Kidney tubule cell (primary cell): ENCODE measurements around the gene CORO1A.
"Not testable (repeated sequence)": the region's sequence is repeated elsewhere in the genome, so short reads cannot be mapped to it uniquely, and the experiment has no call there.

Experiments used
- DNase-seq: peaks from one replicate; pipeline ENCODE4 v3.0.0-alpha.2; 2018; ENCODE audit warnings: low spot score

CORO1A gene

GRCh38 chr16:30205541-30206236 lies 22.3 kb downstream of the CORO1A start:
- DNase-seq: not testable (repeated sequence)

- not testable (repeated sequence) for DNase-seq
Observed at GRCh38 chr16:30206252-30206651, 22.9 kb downstream of the CORO1A start.

GRCh38 chr16:30207063-30207704 lies 23.8 kb downstream of the CORO1A start:
- DNase-seq: not testable (repeated sequence)

- DNase-seq: not testable (repeated sequence)
Observed at GRCh38 chr16:30209032-30209431, 25.6 kb downstream of the CORO1A start.

GRCh38 chr16:30211414-30211813 lies 28.0 kb downstream of the CORO1A start:
- DNase-seq: not testable (repeated sequence)

GRCh38 chr16:30217082-30217481 lies 33.7 kb downstream of the CORO1A start:
- not testable (repeated sequence) for DNase-seq
